ENCODE measurements around the gene TMEM52B.

TMEM52B gene

DNA sequence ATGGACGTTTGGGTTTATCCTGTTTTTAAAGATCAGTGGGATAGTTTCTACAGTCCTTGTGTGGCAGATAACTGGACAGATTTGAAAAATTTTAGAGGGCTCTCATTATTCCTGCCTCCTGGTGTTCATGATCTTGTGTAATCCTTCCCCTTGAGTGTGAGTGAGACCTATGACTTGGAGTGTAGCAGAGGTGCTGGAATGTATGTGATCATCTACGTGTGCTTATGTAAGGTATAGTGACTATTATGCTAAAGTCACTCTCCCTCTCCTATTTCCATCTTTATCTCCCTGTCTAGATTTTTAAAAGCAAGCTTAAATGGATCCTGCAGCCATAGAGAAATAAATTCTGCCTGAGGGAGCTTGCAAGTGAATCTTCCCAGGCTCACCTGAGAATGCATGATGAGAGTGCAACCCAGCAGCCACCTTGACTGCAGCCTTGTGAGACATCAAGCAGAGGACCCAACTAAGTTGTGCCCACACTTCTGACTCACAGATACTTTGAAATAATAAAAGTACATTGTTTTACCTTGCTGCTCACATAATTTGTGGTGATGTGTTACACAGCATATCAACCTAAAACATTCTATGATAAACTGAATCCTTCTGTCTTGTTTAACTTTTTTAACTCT lies 3.7 kb upstream of the TMEM52B start:
- no peak overlapping the region for H3K4me3 ChIP-seq (ENCODE audit: low read depth, low read length)
- no peak overlapping the region for H3K27ac ChIP-seq (ENCODE audit: extremely low read depth, low read depth, low read length)
- no peaks in the 10 kb centered on the region for H3K4me1 ChIP-seq (ENCODE audit: control insufficient read depth, insufficient read depth, low read length)
- ChIA-PET POLR2A (interaction anchor here (0.6 kb wide), 1 partner anchor 1002 kb away, joined by 3 read pairs; no protein-coding TSS in a partner anchor), CTCF (interaction anchor here (1.4 kb wide), 1 partner anchor 425 kb away, joined by 7 read pairs; no protein-coding TSS in a partner anchor)
- no peaks in the 10 kb centered on the region for H3K36me3 ChIP-seq (ENCODE audit: control insufficient read depth in 2 of 2, insufficient read depth in 1 of 2, low read length in 2 of 2)
- TF ChIP-seq ZNF146 (tag by site-specific recombination; IDR thresholded peaks at IDR 0.05) (no peak), MYNN (tag by site-specific recombination; IDR thresholded peaks at IDR 0.05; ENCODE audit: borderline replicate concordance) (no peak), ZNF266 (tag by site-specific recombination; IDR thresholded peaks at IDR 0.05; ENCODE audit: low read depth) (no peak), BCL11A (tag by site-specific recombination; IDR thresholded peaks at IDR 0.05; ENCODE audit: low read depth) (no peak), SCRT1 (tag by site-specific recombination; IDR thresholded peaks at IDR 0.05; ENCODE audit: borderline replicate concordance) (no peak), ZNF324 (tag by site-specific recombination; IDR thresholded peaks at IDR 0.05) (no peak), ZBTB17 (tag by site-specific recombination; IDR thresholded peaks at IDR 0.05) (no peak), HOXD13 (CRISPR knock-in tag; IDR thresholded peaks at IDR 0.05; ENCODE audit: borderline replicate concordance) (no peak), SP2 (tag by site-specific recombination; IDR thresholded peaks at IDR 0.05) (no peak), ZNF155 (tag by site-specific recombination; IDR thresholded peaks at IDR 0.05) (no peak), ZNF223 (tag by site-specific recombination; IDR thresholded peaks at IDR 0.05) (no peak), KLF1 (tag by site-specific recombination; IDR thresholded peaks at IDR 0.05) (no peak), ZNF521 (tag by site-specific recombination; IDR thresholded peaks at IDR 0.05) (no peak), KLF16 (tag by site-specific recombination; IDR thresholded peaks at IDR 0.05) (no peak)
- TF ChIP-seq, protein P1, sequence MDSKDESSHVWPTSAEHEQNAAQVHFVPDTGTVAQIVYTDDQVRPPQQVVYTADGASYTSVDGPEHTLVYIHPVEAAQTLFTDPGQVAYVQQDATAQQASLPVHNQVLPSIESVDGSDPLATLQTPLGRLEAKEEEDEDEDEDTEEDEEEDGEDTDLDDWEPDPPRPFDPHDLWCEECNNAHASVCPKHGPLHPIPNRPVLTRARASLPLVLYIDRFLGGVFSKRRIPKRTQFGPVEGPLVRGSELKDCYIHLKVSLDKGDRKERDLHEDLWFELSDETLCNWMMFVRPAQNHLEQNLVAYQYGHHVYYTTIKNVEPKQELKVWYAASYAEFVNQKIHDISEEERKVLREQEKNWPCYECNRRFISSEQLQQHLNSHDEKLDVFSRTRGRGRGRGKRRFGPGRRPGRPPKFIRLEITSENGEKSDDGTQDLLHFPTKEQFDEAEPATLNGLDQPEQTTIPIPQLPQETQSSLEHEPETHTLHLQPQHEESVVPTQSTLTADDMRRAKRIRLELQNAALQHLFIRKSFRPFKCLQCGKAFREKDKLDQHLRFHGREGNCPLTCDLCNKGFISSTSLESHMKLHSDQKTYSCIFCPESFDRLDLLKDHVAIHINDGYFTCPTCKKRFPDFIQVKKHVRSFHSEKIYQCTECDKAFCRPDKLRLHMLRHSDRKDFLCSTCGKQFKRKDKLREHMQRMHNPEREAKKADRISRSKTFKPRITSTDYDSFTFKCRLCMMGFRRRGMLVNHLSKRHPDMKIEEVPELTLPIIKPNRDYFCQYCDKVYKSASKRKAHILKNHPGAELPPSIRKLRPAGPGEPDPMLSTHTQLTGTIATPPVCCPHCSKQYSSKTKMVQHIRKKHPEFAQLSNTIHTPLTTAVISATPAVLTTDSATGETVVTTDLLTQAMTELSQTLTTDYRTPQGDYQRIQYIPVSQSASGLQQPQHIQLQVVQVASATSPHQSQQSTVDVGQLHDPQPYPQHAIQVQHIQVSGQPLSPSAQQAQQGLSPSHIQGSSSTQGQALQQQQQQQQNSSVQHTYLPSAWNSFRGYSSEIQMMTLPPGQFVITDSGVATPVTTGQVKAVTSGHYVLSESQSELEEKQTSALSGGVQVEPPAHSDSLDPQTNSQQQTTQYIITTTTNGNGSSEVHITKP (tag by site-specific recombination; IDR thresholded peaks at IDR 0.05), result no peak
- TF ChIP-seq, protein P2, sequence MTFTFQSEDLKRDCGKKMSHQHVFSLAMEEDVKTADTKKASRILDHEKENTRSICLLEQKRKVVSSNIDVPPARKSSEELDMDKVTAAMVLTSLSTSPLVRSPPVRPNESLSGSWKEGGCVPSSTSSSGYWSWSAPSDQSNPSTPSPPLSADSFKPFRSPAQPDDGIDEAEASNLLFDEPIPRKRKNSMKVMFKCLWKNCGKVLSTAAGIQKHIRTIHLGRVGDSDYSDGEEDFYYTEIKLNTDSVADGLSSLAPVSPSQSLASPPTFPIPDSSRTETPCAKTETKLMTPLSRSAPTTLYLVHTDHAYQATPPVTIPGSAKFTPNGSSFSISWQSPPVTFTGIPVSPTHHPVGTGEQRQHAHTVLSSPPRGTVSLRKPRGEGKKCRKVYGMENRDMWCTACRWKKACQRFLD (tag by site-specific recombination; IDR thresholded peaks at IDR 0.05), result no peak
- TF ChIP-seq, protein P3, sequence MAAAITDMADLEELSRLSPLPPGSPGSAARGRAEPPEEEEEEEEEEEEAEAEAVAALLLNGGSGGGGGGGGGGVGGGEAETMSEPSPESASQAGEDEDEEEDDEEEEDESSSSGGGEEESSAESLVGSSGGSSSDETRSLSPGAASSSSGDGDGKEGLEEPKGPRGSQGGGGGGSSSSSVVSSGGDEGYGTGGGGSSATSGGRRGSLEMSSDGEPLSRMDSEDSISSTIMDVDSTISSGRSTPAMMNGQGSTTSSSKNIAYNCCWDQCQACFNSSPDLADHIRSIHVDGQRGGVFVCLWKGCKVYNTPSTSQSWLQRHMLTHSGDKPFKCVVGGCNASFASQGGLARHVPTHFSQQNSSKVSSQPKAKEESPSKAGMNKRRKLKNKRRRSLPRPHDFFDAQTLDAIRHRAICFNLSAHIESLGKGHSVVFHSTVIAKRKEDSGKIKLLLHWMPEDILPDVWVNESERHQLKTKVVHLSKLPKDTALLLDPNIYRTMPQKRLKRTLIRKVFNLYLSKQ (tag by site-specific recombination; IDR thresholded peaks at IDR 0.05; ENCODE audit: borderline replicate concordance), result no peak
- H3K9me3 ChIP-seq (ENCODE audit: control insufficient read depth, insufficient read depth, low read depth, low read length), result no peaks in the 10 kb centered on the region

DNA sequence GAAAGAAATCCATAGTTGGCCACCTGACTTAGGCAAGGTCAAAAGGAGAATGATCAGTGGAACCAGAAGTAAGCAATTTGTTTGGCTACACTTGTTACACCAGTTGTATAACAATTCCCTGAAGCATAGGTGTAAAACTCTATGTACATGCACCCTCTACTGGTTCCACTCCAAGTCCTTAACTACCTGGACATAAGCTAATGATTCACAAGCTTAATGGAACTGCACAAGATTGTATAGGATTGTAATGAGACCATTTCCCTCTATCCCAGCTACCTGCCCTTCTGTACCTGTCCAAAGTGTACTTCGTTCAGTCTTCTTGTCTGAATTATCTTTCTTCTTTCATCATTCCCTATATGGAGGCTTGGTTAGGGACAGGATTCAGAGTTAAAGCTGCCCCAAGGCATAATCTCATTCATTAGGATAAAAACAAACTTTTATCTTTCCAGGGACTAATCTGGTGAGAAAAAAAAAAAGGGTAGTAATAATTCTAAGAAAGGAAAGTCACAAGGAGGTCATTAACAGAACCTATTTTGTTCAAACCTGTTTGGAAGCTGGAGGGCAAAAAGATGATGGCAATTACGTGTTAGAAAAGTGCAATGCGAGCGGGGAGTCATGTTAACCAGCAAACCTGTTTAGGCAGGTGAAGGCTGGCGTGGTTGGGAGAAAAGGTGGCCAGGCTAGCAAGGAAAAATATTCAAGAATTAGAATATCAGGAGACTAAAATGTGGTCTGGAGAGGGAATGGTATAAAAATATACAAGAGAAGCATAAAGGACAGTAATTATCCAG lies 2.8 kb upstream of the TMEM52B start:
- no peaks in the 10 kb centered on the region for H3K4me1 ChIP-seq (ENCODE audit: control insufficient read depth, insufficient read depth, low read length)
- no peaks in the 10 kb centered on the region for H3K9me3 ChIP-seq (ENCODE audit: control insufficient read depth, insufficient read depth, low read depth, low read length)
- TF ChIP-seq ZNF560 (tag by site-specific recombination; IDR thresholded peaks at IDR 0.05; ENCODE audit: borderline replicate concordance) (no peak), ZNF654 (tag by site-specific recombination; IDR thresholded peaks at IDR 0.05; ENCODE audit: low read depth) (no peak), ZNF707 (tag by site-specific recombination; IDR thresholded peaks at IDR 0.05) (no peak), ZNF670 (tag by site-specific recombination; IDR thresholded peaks at IDR 0.05; ENCODE audit: low read depth) (no peak), FEZF1 (tag by site-specific recombination; IDR thresholded peaks at IDR 0.05) (no peak), ZNF521 (tag by site-specific recombination; IDR thresholded peaks at IDR 0.05) (no peak), ZNF266 (tag by site-specific recombination; IDR thresholded peaks at IDR 0.05; ENCODE audit: low read depth) (no peak)
- TF ChIP-seq, protein P4, sequence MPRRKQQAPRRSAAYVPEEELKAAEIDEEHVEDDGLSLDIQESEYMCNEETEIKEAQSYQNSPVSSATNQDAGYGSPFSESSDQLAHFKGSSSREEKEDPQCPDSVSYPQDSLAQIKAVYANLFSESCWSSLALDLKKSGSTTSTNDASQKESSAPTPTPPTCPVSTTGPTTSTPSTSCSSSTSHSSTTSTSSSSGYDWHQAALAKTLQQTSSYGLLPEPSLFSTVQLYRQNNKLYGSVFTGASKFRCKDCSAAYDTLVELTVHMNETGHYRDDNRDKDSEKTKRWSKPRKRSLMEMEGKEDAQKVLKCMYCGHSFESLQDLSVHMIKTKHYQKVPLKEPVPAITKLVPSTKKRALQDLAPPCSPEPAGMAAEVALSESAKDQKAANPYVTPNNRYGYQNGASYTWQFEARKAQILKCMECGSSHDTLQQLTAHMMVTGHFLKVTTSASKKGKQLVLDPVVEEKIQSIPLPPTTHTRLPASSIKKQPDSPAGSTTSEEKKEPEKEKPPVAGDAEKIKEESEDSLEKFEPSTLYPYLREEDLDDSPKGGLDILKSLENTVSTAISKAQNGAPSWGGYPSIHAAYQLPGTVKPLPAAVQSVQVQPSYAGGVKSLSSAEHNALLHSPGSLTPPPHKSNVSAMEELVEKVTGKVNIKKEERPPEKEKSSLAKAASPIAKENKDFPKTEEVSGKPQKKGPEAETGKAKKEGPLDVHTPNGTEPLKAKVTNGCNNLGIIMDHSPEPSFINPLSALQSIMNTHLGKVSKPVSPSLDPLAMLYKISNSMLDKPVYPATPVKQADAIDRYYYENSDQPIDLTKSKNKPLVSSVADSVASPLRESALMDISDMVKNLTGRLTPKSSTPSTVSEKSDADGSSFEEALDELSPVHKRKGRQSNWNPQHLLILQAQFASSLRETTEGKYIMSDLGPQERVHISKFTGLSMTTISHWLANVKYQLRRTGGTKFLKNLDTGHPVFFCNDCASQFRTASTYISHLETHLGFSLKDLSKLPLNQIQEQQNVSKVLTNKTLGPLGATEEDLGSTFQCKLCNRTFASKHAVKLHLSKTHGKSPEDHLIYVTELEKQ (tag by site-specific recombination; IDR thresholded peaks at IDR 0.05; ENCODE audit: borderline replicate concordance), result no peak
- no peak overlapping the region for H3K4me3 ChIP-seq (ENCODE audit: low read depth, low read length)
- no peak overlapping the region for H3K27ac ChIP-seq (ENCODE audit: extremely low read depth, low read depth, low read length)
- ChIA-PET POLR2A (interaction anchor here (0.5 to 0.6 kb wide), 2 partner anchors 30 to 1002 kb away, joined by 3 to 5 read pairs; no protein-coding TSS in a partner anchor), CTCF (interaction anchor here (1.0 to 1.4 kb wide), 3 partner anchors 22 to 426 kb away, joined by 3 to 7 read pairs (median 6); no protein-coding TSS in a partner anchor)
- no peaks in the 10 kb centered on the region for H3K36me3 ChIP-seq (ENCODE audit: control insufficient read depth in 2 of 2, insufficient read depth in 1 of 2, low read length in 2 of 2)

All from HEK293 (cell line).